Ishikawa (cell line): ENCODE measurements around the gene CNN3.

Experiments
- CEBPB ChIP-seq: IDR thresholded peaks from 2 replicates; pipeline ENCODE4 v1.6.1; 2012
- CREB1 ChIP-seq: IDR thresholded peaks from 2 replicates; pipeline ENCODE4 v1.6.1; 2012; ENCODE audit warnings: low read depth
- EP300 ChIP-seq: IDR thresholded peaks from 2 replicates; pipeline ENCODE4 v1.6.1; 2012; ENCODE audit warnings: borderline replicate concordance
- FOXM1 ChIP-seq: IDR thresholded peaks from 2 replicates; pipeline ENCODE4 v1.6.1; 2012; ENCODE audit warnings: low read depth, borderline replicate concordance
- NFIC ChIP-seq: IDR thresholded peaks from 2 replicates; pipeline ENCODE4 v1.6.1; 2012
- RAD21 ChIP-seq: IDR thresholded peaks from 2 replicates; pipeline ENCODE4 v1.6.1; 2012; ENCODE audit warnings: low read depth
- TAF1 ChIP-seq: IDR thresholded peaks from 2 replicates; pipeline ENCODE4 v1.6.1; 2012; ENCODE audit warnings: low read depth, mild to moderate bottlenecking
- TCF12 ChIP-seq: IDR thresholded peaks from 2 replicates; pipeline ENCODE4 v1.6.1; 2012; ENCODE audit warnings: low read depth
- TEAD4 ChIP-seq: IDR thresholded peaks from 2 replicates; pipeline ENCODE4 v1.6.1; 2012
- YY1 ChIP-seq: IDR thresholded peaks from 2 replicates; pipeline ENCODE4 v1.6.1; 2012; ENCODE audit warnings: low read depth
- ZBTB7A ChIP-seq: IDR thresholded peaks from 2 replicates; pipeline ENCODE4 v1.6.1; 2012; ENCODE audit warnings: low read depth
- TF ChIP-seq, protein P1 (sequence below): IDR thresholded peaks from 2 replicates; pipeline ENCODE4 v1.6.1; 2012; ENCODE audit warnings: low read depth, mild to moderate bottlenecking
- TF ChIP-seq, protein P2 (sequence below): IDR thresholded peaks from 2 replicates; pipeline ENCODE4 v1.6.1; 2012
- TF ChIP-seq, protein P3 (sequence below): IDR thresholded peaks from 2 replicates; pipeline ENCODE4 v1.6.1; 2012

DNA sequence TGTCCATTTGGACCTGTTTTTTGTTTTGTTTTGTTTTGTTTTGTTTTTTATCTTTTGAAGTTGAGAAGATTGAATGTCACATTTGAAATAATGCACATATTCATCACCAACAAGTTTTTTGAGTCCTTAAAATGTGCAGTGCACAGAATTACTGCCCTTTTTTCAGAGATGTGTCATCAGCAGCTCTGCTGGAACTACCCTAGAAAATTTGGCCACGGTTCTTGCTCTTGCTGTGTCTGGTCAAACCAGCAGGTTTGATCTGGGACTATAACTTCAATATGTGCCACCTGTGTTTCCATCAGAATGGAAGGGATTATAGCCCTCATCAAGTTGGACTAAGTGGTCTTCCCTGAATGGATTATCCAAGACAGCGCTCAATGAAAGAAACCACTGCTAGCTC, 24.1 kb upstream of the CNN3 start:
- no peak for TF ChIP-seq EP300
- TF ChIP-seq NFIC: no peak
- TF ChIP-seq CREB1: no peak
- TF ChIP-seq, protein P1, sequence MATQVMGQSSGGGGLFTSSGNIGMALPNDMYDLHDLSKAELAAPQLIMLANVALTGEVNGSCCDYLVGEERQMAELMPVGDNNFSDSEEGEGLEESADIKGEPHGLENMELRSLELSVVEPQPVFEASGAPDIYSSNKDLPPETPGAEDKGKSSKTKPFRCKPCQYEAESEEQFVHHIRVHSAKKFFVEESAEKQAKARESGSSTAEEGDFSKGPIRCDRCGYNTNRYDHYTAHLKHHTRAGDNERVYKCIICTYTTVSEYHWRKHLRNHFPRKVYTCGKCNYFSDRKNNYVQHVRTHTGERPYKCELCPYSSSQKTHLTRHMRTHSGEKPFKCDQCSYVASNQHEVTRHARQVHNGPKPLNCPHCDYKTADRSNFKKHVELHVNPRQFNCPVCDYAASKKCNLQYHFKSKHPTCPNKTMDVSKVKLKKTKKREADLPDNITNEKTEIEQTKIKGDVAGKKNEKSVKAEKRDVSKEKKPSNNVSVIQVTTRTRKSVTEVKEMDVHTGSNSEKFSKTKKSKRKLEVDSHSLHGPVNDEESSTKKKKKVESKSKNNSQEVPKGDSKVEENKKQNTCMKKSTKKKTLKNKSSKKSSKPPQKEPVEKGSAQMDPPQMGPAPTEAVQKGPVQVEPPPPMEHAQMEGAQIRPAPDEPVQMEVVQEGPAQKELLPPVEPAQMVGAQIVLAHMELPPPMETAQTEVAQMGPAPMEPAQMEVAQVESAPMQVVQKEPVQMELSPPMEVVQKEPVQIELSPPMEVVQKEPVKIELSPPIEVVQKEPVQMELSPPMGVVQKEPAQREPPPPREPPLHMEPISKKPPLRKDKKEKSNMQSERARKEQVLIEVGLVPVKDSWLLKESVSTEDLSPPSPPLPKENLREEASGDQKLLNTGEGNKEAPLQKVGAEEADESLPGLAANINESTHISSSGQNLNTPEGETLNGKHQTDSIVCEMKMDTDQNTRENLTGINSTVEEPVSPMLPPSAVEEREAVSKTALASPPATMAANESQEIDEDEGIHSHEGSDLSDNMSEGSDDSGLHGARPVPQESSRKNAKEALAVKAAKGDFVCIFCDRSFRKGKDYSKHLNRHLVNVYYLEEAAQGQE: no peak
- no peak for TF ChIP-seq TEAD4
- no peak for TF ChIP-seq YY1
- no peak for TF ChIP-seq RAD21
- TF ChIP-seq FOXM1: no peak
- no peak for TF ChIP-seq TCF12
- TF ChIP-seq ZBTB7A: no peak
- TF ChIP-seq, protein P2, sequence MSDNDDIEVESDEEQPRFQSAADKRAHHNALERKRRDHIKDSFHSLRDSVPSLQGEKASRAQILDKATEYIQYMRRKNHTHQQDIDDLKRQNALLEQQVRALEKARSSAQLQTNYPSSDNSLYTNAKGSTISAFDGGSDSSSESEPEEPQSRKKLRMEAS: no peak
- TF ChIP-seq, protein P3, sequence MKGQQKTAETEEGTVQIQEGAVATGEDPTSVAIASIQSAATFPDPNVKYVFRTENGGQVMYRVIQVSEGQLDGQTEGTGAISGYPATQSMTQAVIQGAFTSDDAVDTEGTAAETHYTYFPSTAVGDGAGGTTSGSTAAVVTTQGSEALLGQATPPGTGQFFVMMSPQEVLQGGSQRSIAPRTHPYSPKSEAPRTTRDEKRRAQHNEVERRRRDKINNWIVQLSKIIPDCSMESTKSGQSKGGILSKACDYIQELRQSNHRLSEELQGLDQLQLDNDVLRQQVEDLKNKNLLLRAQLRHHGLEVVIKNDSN: no peak
- TF ChIP-seq CEBPB: no peak
- no peak for TF ChIP-seq TAF1
